GM21529 (cell line): ENCODE results near the gene RAB40C.

Experiments used
- ATAC-seq: cut with Tn5 transposase; IDR thresholded peaks from one replicate; pipeline ENCODE4 v1.9.1; 2021; ENCODE audit not compliant: unreplicated experiment

The RAB40C gene

GRCh38 chr16:559021-559380 is 30.9 kb upstream of the RAB40C start:
- no peak for ATAC-seq

GRCh38 chr16:559411-560203 is 30.3 kb upstream of the RAB40C start:
- ATAC-seq = no peak

- no peak for ATAC-seq
These were observed 29.6 kb upstream of the RAB40C start, which contains the start of gene PRR35 for GRCh38 chr16:560204-560700. TSS of gene PRR35 (plus strand) at chr16:560394. CDS start at chr16:563295, 2,901 bp downstream.

GRCh38 chr16:560701-561412 is 29.0 kb upstream of the RAB40C start:
- ATAC-seq = no peak

- no peak for ATAC-seq
These were observed 28.5 kb upstream of the RAB40C start for GRCh38 chr16:561413-561794.

GRCh38 chr16:561957-562938 is 27.6 kb upstream of the RAB40C start:
- ATAC-seq = no peak

GRCh38 chr16:563072-563644 is 26.7 kb upstream of the RAB40C start:
- ATAC-seq = no peak

- no peak for ATAC-seq
These were observed 25.0 kb upstream of the RAB40C start for GRCh38 chr16:564690-565418.

GRCh38 chr16:565419-566330 is 24.2 kb upstream of the RAB40C start:
- no peak for ATAC-seq

- peak; percentile 53 for ATAC-seq
These were observed 23.1 kb upstream of the RAB40C start, which contains the start of gene NHLRC4 for GRCh38 chr16:566475-567372. TSS of gene NHLRC4 (plus strand) at chr16:567005. CDS start at chr16:568048, 1,043 bp downstream.

- no peak for ATAC-seq
These were observed 22.3 kb upstream of the RAB40C start for GRCh38 chr16:567373-568256.

- no peak for ATAC-seq
These were observed 21.2 kb upstream of the RAB40C start for GRCh38 chr16:568401-569258.

- ATAC-seq = peak; percentile 50
These were observed 20.2 kb upstream of the RAB40C start, which contains the start of gene PIGQ for GRCh38 chr16:569445-570254. TSS of gene PIGQ (plus strand) at chr16:569968. CDS start at chr16:574075, 4,107 bp downstream.

GRCh38 chr16:572865-573650 is 16.8 kb upstream of the RAB40C start:
- no peak for ATAC-seq
